Endothelial cell of umbilical vein (primary cell): ENCODE results near the gene TTI1. TPM values are rescaled to one million over a fixed set of nuclear protein-coding genes. Genes with fewer than 3 reads are reported as not detected.

Experiments used
- BruUV-seq: library from RNA; stranded (reverse); fragments of 400-500 nt; replicated peaks from 2 replicates; lab custom pipeline; 2021; lab: Mats Ljungman, UMichigan
- CTCF ChIA-PET: fragments of 300-600, 350-600 bp; sonication (Branson Sonifier 250); formaldehyde crosslinking; loops from one replicate; lab custom pipeline; 2021; ENCODE audit warnings: antibody characterized with exemption, inconsistent platforms; lab: Charles Lee
- POLR2A ChIA-PET: fragments of 300-600, 350-600 bp; sonication (Branson Sonifier 250); formaldehyde crosslinking; loops from one replicate; lab custom pipeline; 2021; ENCODE audit warnings: antibody characterized with exemption, inconsistent platforms; lab: Charles Lee
- DNase-seq: peaks from one replicate; pipeline ENCODE4 v3.0.0-alpha.2; 2011; ENCODE audit warnings: low read depth, low spot score
- FAIRE-seq: peaks from 2 replicates; lab custom pipeline; 2011; peaks lifted over from hg19 to GRCh38; lab: Jason Lieb, UNC
- H2AFZ ChIP-seq: 2 replicates; pipeline ENCODE4 v1.6.0; 2012; ENCODE audit warnings: low read depth, low read length, control low read depth, inconsistent platforms
- H3K27ac ChIP-seq: 2 replicates; pipeline ENCODE4 v1.5.1; 2011; ENCODE audit warnings: low read depth, mild to moderate bottlenecking, control low read depth, low read length, moderate library complexity; ENCODE audit not compliant: insufficient read depth
- H3K27me3 ChIP-seq, 2 experiments: 2 replicates each; pipeline versions ENCODE4 v1.6.0 to v1.6.1; 2011; ENCODE audit warnings: low read length in 2 of 2, mixed read lengths in 1 of 2; ENCODE audit not compliant: control insufficient read depth in 2 of 2, insufficient read depth in 2 of 2
- H3K36me3 ChIP-seq, 2 experiments: 2 replicates in 1 of 2; 3 replicates in 1 of 2; pipeline ENCODE4 v1.5.1; 2011; ENCODE audit warnings: low read length in 2 of 2, mild to moderate bottlenecking in 1 of 2, moderate library complexity in 1 of 2; ENCODE audit not compliant: control insufficient read depth in 2 of 2, insufficient read depth in 2 of 2; ENCODE audit errors: extremely low read depth in 1 of 2
- H3K4me1 ChIP-seq: 3 replicates; pipeline ENCODE4 v1.5.1; 2011; ENCODE audit warnings: mild to moderate bottlenecking, low read length; ENCODE audit not compliant: control insufficient read depth, insufficient read depth; ENCODE audit errors: extremely low read depth
- H3K4me2 ChIP-seq: 2 replicates; pipeline ENCODE4 v1.6.1; 2011; ENCODE audit warnings: low read length, control low read depth, mixed read lengths; ENCODE audit not compliant: insufficient read depth
- H3K4me3 ChIP-seq, 3 experiments: fragments of 200-600 bp in 1 of 3; sonication (generic), shearing (Covaris generic) in 1 of 3; replicated peaks in 1 of 3; 2 replicates each; pipeline ENCODE4 v1.5.1; 2011 to 2016; ENCODE audit warnings: control low read depth in 3 of 3, low read length in 3 of 3, mild to moderate bottlenecking in 2 of 3, inconsistent platforms in 1 of 3, low read depth in 1 of 3, moderate library complexity in 1 of 3; ENCODE audit not compliant: insufficient read depth in 1 of 3
- H3K79me2 ChIP-seq: 2 replicates; pipeline ENCODE4 v1.6.0; 2012; ENCODE audit warnings: low read length, inconsistent platforms; ENCODE audit not compliant: control insufficient read depth, insufficient read depth
- H3K9ac ChIP-seq: replicated peaks from 2 replicates; pipeline ENCODE3; 2011; ENCODE audit warnings: low read length, control low read depth; ENCODE audit not compliant: insufficient read depth; ENCODE audit errors: extremely low read depth
- H3K9me1 ChIP-seq: replicated peaks from 3 replicates; pipeline ENCODE4 v1.6.0; 2011; ENCODE audit warnings: mild to moderate bottlenecking, low read length; ENCODE audit not compliant: control insufficient read depth, insufficient read depth; ENCODE audit errors: extremely low read depth
- H3K9me3 ChIP-seq: replicated peaks from 2 replicates; pipeline ENCODE4 v1.5.1; 2012; ENCODE audit warnings: low read length, inconsistent platforms; ENCODE audit not compliant: control insufficient read depth, insufficient read depth
- H4K20me1 ChIP-seq: replicated peaks from 2 replicates; pipeline ENCODE3; 2011; ENCODE audit warnings: mild to moderate bottlenecking, low read length; ENCODE audit not compliant: control insufficient read depth, insufficient read depth; ENCODE audit errors: extremely low read depth
- CTCF ChIP-seq, 2 donors: IDR thresholded peaks; 1 replicate in 1 of 2; 2 replicates in 1 of 2; pipeline ENCODE4 v1.5.1; 2011; ENCODE audit warnings: low read length in 2 of 2, mild to moderate bottlenecking in 2 of 2, moderate library complexity in 2 of 2, control low read depth in 1 of 2, inconsistent platforms in 1 of 2, low read depth in 1 of 2; ENCODE audit not compliant: insufficient read depth in 1 of 2; ENCODE audit errors: extremely low read depth in 1 of 2
- EZH2 ChIP-seq: IDR thresholded peaks from 2 replicates; pipeline ENCODE4 v1.6.1; 2012; ENCODE audit warnings: borderline replicate concordance, low read depth, mild to moderate bottlenecking, moderate library complexity, low read length, inconsistent platforms; ENCODE audit not compliant: severe bottlenecking
- FOS ChIP-seq: IDR thresholded peaks from 2 replicates; pipeline ENCODE4 v1.6.1; 2011; ENCODE audit warnings: mild to moderate bottlenecking, low read length, moderate library complexity, borderline replicate concordance; ENCODE audit not compliant: insufficient read depth
- GATA2 ChIP-seq: IDR thresholded peaks from 2 replicates; pipeline ENCODE4 v1.7.0; 2011; ENCODE audit warnings: low read depth, mild to moderate bottlenecking, moderate library complexity, mixed read lengths, low read length; ENCODE audit not compliant: insufficient read length, insufficient read depth
- JUN ChIP-seq: IDR thresholded peaks from 2 replicates; pipeline ENCODE4 v1.6.1; 2011; ENCODE audit warnings: borderline replicate concordance, low read depth; ENCODE audit not compliant: insufficient read length, insufficient read depth
- MAX ChIP-seq: IDR thresholded peaks from 2 replicates; pipeline ENCODE4 v1.6.1; 2011; ENCODE audit not compliant: insufficient read depth, insufficient read length
- MYC ChIP-seq: IDR thresholded peaks from one replicate; pipeline ENCODE4 v1.6.1; 2011; ENCODE audit warnings: mild to moderate bottlenecking, low read depth, low read length
- POLR2A ChIP-seq: IDR thresholded peaks from 2 replicates; pipeline ENCODE4 v1.6.1; 2012; ENCODE audit warnings: low read depth, mild to moderate bottlenecking, control low read depth, low read length
- POLR2AphosphoS5 ChIP-seq: IDR thresholded peaks from 2 replicates; pipeline ENCODE4 v1.6.1; 2012; ENCODE audit warnings: low read depth, mild to moderate bottlenecking, control low read depth, low read length, moderate library complexity; ENCODE audit not compliant: insufficient read depth
- dilution Hi-C: fragments of 300-500 bp; cut with MboI; formaldehyde crosslinking; loops from one replicate; pipeline ENCODE4 v1.15.0; 2019; ENCODE audit warnings: low sequenced_read_pairs; ENCODE audit not compliant: extremely low pct_ligation_motif_present
- intact Hi-C: fragments of 100-400 bp; cut with micrococcal nuclease; formaldehyde crosslinking; loops from one replicate; pipeline ENCODE4 v1.10.0; 2022
- polyA plus RNA-seq, 4 experiments: library from polyadenylated mRNA; depleted of rRNA in 3 of 4; stranded (reverse) in 3 of 4; unstranded in 1 of 4; fragments of >200 nt; gene quantifications; 2 replicates each; pipeline versions ENCODE4 v1.2.1 to v1.2.3, GENCODE V29; 2011 to 2012; ENCODE audit warnings: missing spikeins in 1 of 4
- total RNA-seq: library from RNA; stranded (reverse); gene quantifications from 2 replicates; pipeline ENCODE4 v1.2.3, GENCODE V29; 2021

The TTI1 gene
- total and polyA plus RNA-seq, 2 donors (not counting 3 experiments of a cell fraction or from before 2014, with no cell fraction given): 13.2 to 23.2 TPM

GRCh38 chr20:37954190-37954589, 79.1 kb downstream of the TTI1 start:
- Histone ChIP-seq H3K9ac (no peak overlapping the region), H3K36me3 (no peaks in the 10 kb centered on the region), H3K4me2 (no peak overlapping the region), H4K20me1 (no peaks in the 10 kb centered on the region), H2AFZ (no peak overlapping the region), H3K9me1 (no peaks in the 10 kb centered on the region), H3K27ac (no peak overlapping the region), H3K4me3 (no peak overlapping the region), H3K27me3 (peaks cover 18 to 26% of the 10 kb centered on the region in 2 experiments), H3K79me2 (no peaks in the 10 kb centered on the region), H3K9me3 (no peaks in the 10 kb centered on the region), H3K4me1 (no peaks in the 10 kb centered on the region)
- FAIRE-seq (no peak), DNase-seq (no peak)
- dilution Hi-C loops (no loop called here), intact Hi-C loops (no loop called here)
- ChIA-PET CTCF (interaction anchor here (0.6 kb wide), 1 partner anchor 39 kb away, joined by 4 read pairs; no protein-coding TSS in a partner anchor), POLR2A (no interaction called here)
- no TSS peak for BruUV-seq
- TF ChIP-seq FOS (no peak), CTCF (IDR thresholded peaks at IDR 0.05; ENCODE audit: extremely low read depth in 1 of 2, insufficient read depth in 1 of 2, low read depth in 1 of 2, low read length in 2 of 2) (no peak), MYC (no peak), EZH2 (no peak), JUN (no peak), POLR2A (no peak), GATA2 (no peak), MAX (no peak), POLR2AphosphoS5 (no peak)
